ENCODE results near the gene CCDC188.
A peak's percentile ranks its signal among the peaks of the same experiment; 100 is the strongest.

CCDC188 gene

DNA sequence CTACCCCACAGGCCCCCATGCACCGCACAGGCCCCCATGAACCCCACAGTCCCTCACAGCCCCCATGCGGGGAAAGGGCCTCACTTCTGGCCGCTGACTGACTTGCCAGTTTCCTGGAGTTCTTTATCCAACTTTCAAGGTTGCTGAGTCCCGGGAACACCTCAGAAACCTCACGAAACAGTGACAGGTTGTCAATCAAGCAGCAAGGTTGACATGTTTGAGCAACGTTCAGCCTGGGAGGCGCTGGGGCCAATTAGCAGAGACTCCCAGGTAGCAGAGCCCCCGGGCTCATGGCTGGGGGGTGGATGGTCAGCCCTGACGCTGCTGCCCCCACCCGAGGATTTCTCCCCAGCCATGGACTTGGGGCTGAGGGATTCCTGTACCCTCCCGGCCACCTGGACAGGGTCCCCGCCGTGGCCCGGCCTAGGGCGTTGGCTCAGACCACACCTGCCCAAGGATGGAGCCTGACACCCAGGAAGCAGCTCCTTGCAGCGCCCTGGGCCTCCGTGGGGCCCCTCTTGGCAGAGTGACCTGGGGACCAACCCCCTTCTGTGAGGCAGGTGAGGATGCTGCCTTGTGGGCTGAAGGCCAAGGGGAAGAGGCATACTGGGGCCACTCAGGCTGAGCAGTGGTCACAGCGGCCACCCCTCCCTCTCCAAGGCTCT is 33.8 kb upstream of the CCDC188 start:
- no peak for DNase-seq (ENCODE audit: low spot score)

DNA sequence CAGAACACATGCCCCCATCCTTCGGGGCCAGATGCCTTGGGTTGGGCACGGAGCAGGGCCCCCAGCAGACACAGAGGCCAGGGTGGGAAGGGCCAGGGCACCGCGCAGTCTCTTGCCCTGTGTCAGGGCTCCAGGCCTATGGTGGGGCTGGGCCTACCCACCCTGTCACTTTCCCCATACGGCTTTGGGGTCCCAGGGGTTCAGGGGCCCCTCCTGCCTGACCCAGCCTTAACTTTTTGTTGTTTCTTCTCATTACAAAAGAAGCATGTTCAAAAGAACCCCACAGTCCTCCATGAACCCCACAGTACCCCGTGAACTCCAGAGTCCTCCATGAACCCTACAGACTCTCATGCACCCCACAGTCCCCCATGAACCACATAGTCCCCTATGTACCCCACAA is 33.0 kb upstream of the CCDC188 start:
- DNase-seq (ENCODE audit: low spot score), result no peak

DNA sequence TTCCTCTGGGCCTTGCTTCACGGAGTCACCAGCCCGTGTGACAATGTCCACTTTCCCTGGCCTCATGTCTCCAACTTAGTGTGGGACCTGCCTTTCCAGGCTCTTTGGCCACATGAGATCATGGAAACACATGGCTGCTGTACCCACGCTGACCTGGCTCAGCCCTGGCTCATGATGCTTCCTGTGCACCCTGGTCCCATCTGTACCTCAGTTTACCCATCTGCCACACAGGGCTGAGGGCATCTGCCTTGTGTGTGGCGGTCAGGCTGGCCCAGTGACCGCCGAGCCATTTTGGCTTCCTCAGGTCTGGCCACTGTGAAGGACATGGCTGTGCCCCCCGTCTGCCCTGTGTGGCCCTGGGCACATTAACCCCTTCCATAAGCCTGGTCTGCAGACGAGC is 32.2 kb upstream of the CCDC188 start:
- no peak for DNase-seq (ENCODE audit: low spot score)

DNA sequence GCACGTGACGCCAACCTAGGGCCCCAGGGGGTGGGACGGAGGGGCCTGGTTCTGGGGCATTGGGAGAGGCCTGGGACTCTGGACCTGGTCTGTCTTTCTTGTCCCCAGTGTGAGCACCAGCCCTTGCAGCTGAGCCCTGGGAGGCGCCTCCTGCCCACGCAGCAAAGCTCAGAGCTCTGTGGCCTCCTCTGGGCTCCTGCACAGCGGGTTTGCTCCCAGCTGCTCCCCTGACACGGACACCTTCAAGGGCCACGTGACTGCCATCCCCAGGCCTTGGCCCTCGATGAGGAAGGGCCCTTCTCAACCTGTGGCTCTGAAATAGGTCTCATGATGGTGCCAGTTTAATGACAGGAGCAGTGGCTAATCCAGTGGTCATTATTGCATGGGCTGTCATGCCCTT is 31.5 kb upstream of the CCDC188 start:
- no peak for DNase-seq (ENCODE audit: low spot score)

DNA sequence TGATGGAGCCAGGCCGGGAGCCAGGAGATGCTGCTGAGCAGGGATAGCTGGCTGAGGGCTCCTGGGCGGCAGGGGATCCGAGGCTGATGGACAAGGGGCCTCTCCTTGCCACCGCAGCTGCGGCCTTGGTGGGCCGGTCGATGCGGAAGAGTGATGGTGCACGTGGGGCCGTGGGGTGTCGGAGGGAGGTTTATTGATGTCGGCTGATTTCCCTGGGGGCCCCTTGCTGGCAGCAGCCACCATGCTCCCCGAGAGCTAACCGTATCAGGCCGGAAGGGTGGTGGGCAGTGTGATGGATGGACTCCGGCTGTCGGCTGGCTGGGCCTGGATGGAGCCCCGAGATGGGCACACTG is 31.0 kb upstream of the CCDC188 start:
- DNase-seq (ENCODE audit: low spot score), result no peak

DNA sequence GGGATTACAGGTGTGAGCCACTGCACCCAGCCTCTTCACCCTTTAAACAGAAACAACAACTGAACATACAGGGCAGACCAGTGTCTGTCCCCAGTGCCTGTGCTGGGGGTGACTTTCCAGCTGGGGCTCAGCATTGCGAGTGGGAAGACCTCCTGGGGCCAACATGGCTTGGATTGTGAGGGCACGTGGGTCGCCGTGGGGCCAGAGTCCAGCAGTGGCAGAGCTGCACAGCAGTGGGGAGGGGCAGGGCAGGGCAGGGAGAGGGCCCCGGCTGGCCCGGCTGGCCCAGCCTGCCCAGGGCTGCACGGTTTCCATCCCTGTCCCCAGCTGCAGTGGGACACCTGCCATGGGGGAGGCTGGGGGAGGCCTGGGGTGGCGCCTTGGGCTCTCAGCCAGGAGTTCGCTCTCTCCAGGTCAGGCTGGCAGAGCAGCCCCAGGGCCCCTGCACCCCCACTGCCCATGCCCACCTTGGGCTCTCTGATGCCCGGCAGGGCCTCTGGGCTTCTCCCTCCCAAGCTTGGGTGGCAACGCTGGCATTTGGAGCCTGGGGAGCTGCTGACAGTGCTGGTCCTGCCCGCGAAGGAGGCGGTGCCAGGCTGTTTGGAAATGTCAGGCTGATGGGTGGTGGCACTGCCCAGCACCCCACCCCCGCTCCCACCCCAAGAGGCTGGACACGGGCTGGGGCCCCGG is 30.5 kb upstream of the CCDC188 start:
- no peak for DNase-seq (ENCODE audit: low spot score)

DNA sequence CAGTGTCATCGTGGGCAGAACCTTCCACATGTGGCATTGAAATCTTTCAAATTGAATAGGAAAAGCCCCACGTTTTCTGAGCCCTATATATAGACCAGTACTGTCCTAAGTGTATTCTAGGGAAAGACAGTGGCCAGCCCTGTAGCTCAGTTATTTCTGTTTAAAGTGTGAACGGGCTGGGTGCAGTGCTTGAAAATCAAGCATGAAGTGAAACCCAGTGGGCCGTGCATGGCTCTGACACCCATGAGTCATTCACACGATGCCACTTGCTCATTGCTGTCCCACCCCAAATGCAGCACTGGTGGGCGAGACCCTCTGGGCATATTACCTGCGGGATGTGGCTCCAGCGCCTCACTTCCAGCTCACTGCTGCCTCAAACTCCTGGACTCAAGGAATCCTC is 29.8 kb upstream of the CCDC188 start:
- no peak for DNase-seq (ENCODE audit: low spot score)

DNA sequence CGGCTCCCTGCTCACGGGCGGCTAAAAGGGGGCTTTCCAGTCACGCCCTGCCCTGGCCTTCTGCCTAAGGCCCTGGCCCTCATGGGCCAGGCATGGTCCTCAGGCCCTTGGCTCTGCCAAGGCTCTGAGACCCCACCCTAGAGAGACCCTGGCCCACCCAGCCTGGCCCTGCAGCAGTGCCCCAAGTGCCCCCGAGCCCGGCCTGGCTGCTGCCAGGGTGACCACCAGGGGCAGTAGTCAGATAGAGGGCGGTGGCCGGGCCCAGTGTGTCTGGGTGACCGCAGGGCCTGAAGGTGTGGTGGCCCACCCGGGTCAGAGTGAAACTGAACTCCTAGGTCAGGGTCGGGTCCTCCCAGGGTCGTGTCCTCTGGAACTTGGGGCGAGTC is 29.4 kb upstream of the CCDC188 start:
- no peak for DNase-seq (ENCODE audit: low spot score)

DNA sequence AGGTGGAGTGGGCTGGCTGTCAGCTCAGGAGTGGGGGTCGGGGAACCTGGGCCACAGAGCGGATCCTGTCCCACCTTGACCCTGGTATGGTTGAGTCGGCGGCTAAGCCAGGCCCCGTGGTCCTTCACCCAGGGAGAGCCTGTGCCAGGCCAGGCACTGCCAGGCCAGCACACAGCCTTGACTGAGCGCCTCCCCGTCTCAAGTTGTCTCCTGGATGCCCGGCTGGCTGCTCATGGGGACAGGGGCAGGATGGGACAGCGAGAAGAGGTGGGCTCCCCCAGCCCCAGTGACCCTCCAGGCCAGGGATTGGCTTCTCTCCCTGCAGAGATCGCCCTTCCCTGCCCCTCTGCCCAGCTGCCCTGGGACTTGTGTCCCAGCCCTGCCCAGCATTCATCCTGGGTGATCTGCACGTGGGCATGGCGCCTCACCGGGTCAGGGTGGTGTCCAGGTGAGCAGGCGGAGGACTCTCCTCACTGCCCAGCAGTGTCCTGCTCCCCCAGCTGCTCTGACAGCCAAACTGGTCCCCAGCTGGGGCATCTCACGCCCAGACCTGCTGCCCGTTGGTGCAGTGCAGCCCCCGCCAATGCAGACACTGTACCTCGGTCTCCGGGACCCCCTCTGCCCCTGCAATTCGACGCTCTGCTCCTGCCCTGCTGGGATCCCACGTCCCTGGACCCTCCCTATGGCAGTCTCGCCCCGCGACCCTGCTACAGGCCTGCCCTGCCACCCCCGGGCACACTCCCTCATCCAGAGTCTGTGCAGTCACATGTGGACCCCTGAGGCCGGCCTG is 28.8 kb upstream of the CCDC188 start:
- no peak for DNase-seq (ENCODE audit: low spot score)

DNA sequence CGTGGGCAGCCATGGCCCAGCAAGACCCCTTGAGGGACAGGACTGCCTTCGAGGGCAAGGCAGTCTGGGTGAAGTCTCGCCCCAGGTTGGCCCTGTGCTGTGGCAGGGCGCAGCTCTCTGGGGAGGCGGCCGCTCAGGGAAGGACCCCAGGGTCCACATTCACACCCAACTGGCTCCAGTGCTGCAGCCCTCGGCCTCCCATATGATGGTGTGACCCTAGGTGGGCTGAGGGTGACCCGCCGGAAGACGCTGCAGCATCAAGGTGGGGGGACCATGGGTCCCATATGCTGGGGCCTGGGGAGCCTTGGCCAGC is 28.0 kb upstream of the CCDC188 start:
- no peak for DNase-seq (ENCODE audit: low spot score)

DNA sequence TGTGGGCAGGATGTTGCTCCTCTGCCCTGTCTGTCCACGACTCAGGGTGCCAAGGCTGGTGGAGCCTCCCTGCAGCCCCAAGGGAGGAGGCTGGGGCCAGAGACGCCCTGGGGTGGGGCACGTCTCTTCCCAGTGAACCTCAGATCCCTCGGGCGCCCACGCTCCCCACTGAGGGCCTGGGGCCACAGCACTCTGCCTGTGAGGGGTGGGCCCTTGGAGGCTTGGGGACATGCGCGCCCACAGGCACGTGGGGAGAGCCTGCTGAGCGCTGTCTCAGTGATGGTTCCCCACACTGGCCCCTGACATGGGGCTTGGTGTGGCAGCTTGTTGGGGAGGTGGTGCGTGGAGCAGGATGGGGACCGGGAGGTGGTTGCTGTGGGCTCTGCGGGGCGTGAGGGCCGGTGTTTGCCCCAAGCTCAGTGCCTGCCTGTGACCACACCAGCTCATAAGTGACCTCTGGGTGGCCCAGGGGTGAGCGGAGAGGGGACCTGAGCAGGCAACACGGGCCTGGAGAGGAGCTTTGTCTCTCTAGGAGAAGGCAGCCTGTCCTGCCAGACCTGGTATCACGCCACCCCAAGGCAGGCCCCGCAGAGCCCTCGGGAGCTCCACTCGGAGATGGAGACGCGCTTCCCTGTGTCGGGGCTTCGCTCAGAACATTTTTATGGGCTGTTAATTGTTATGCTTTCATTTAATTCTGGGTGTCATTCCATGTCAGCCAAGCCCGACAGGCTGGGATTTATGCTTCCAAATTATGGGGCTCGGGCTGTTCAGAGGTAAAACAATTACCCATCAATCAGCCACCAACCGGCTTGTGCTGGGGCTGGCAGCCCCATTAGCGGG is 27.4 kb upstream of the CCDC188 start:
- DNase-seq (ENCODE audit: low spot score), result no peak

DNA sequence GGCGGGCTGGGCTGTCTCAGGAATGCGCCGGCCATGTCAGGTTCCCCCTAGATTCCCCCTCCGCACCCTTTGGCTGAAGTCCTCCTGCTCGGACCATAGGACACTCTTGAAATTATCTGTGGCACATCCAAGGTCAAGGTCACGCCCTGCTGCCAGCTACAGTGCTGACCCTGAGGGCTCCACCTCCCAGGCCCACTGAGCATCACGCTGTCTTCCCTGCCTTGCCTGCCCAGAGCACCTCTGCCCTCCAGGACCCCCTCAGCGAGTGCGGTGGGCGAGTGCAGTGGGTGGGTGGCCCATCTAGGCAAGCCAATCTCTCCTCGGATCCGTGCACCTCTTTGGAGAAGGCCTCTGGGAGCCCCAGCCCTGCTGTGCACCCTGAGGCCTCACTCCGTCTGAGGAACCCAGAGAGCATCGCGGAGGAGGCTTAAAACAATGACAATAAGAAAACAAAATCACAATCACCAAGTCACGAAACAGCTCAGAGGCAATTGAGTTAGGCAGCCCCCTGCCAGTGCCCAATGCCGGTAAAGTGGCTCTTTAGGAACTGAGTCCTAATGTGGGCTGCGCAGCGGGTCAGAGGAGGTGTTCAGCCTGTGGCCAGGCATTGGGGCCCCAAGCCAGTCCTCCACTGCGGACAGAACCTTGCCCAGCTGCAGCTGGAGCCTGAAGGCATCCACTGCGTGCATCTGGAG is 26.5 kb upstream of the CCDC188 start:
- no peak for DNase-seq (ENCODE audit: low spot score)

DNA sequence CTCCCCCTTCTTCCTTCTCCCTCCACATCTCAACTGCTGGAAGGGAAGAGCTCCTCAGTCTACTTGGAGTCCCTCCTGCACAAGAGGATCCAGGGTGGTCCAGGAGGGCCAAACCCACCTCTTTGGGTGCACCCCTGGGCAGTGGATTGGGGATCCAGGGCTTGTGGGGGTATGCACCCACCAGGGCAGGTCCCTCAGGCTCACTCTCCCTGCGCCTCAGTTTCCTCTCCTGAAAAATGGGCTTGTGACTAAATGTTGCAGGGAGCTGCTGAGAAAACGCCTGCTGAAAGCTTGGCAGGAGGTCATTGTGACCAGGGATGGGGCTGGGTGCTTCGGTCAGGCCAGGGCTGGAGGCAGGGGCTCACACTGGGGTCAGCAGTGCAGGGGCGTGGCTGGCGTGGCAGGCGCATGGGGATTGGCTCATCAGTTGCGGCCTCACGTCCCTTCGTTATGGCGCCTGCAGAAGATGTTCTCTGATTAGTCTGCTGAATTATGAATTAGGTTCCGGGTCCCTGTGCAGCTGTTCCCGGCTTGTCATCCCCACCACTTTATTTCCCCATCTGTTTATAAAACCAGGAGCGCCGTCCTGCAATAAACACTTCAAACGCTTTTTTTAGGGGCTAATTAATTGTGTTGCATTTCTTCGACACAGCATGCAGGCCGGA is 25.7 kb upstream of the CCDC188 start:
- DNase-seq (ENCODE audit: low spot score), result no peak

DNA sequence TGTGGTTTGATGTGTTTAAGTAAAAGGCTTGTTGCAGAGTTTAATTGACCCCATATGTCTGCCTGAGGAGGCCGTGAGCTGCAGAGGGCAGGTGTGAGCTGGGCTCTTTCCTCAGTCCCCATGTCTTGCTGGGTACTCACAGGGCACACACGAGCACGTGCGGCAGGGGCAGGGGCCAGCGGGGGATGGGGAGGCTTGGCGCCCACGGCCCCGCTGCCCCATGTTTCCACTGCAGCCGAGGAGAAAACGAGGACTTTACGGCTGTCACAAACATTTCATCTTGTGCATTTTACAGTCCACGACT is 24.7 kb upstream of the CCDC188 start:
- DNase-seq (ENCODE audit: low spot score), result no peak

DNA sequence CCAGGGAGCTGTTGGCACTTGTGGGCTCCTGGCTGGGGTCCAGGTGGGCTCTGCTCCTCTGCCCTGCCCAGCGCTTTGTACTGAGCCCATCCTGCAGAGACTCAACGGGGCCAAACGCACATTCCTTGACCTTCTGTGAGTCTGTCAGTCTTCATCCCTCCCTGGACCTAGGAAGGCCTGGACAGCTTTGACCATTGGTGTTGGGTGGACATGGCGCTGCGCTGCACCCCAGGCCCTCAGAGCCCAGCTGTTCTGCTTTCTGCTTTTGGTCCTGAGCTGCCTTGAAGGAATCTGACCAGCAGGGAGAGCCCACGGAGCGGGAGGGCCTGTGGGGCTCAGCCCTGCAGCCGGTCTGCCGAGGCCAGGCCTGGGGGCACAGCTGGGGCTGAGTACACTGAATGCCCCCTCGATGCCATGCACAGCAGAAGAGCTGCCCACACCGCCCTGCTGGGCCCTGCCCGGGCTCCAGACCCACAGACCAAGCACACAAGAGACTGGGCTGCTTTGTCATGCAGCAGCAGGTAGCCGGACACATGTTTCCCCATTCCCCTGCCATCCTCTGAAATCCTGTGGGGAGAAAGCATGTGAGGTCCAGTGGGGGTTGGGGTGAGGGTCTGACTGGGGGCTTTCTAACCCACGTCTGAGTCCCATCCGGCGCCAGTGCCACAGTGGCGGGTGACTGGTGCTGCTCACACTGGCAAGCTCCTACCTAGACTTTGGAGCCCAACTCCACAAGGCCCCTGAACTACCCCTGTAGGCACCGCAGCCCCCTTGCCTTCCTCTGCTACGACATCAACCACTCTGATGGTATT is 24.1 kb upstream of the CCDC188 start:
- peak; percentile 57 for DNase-seq (ENCODE audit: low spot score)

DNA sequence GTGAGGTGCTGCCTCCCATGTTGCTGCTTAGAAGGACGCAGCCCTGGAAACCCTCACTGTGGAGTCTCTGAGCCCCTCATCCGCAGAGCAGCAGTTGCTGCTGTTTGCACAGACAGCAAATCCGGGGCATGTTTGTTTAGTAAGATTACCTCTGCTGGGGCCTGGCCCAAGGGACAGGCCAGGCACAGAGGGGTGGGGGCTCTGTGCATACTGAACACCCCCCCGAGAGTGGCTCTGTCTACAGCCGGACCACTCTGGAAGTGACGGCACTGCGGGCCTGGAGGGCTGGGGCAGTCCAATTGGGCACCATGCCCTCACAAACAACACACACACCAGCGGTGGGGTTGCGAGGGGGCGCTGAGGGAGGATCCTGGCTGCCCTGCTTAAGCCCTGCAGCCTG is 22.9 kb upstream of the CCDC188 start:
- DNase-seq (ENCODE audit: low spot score), result no peak

DNA sequence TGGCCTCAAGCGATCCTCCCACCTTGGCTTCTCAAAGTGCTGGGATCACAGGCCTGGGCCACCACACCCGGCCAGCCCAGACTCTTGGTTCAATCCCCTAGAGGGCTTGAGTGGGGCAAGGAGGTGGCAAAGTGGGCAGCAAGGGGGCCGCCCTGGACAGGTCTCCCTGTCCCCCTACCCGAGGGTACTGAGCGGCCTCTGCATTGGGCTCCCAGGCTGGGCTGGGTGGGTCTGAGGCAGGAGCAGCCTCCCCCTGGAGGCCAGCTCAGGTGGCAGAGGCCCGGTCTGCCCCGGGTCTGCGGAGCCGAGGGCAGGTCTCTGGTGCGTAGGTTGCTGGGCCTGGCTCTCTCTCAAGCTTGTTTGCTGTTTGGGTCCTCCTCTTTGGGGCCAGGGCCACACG is 22.4 kb upstream of the CCDC188 start:
- DNase-seq (ENCODE audit: low spot score), result no peak

DNA sequence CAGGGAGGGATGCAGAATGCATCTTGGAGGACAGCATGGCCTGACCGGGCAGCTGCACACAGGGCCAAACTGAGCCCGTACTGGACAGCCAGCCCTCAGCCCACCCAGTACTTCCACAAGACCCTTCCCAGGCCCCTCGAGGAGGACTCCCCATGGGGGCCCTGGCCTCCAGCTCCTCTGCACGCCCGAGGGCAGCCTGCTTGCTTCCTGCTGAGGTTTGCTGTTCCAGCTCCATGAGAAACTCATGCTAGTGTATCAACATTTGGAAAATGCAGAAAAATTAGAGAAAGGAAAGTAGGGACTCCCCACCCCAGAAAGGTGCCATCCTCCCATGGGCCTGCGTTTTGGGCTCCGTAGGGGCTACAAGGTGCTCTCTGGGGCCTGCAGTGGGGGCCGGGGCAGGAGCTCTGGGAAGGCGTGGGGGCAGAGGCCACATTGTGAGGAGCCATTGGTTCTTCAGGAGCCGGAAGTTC is 21.3 kb upstream of the CCDC188 start:
- no peak for DNase-seq (ENCODE audit: low spot score)

DNA sequence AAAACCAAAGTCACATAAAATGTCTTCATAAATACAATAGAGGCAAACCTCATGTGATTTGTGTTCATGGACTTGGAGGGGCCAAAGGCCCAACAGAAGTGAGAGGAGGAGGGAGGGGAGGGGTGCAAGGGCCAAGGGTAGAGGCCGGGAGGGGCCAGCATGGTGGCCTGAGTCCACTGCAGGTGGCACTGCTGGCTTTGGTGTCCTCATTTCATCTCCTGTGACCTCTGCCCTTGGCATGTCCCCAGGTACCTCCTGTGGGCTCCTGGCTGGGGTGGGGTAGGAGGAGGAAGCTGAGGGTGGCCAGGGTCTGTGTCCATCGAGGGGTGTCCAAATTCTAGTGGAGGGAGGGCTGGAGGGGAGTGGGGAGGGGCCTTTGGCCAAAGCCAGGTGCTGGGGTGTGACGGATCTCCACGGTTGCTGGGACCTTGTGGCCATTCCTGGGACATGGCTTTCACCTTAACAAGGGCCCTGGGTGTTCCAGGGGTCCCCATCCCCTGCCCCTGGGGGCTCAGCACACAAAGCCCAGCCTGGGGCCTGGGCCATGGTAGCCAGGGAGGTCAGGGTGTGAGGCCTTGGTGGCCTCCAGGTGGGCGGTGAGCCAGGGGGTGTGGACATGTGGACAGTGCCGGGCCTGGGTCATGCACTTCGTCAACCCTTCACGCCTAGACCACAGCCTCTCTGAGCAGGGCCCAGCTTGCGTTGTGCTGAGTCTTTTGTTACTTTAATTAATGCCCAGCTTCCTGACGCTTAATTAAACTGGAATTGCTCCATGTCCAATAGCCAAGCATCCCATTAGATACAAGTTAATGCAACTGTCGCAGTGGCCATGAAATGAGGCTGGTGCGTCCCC is 20.7 kb upstream of the CCDC188 start:
- DNase-seq (ENCODE audit: low spot score), result no peak

DNA sequence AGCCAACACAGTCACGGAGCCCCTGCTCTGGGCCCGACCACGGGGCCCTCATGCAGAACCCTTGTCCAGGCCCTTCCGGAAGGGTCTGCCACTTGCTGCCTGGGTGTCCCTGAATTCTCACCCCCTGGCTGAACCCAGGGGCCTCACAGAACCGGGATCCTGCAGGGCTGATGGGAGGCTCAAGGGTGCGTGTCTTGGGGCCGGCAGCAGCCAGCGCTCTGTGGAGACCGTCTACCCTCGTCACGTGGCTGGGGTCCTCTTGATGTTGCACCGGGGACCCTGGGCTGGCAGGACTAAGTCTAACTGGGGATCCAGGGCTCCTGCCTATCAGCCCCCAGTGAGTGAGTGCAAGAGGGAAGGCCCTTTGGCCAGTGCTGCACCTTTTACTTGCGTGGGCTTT is 19.3 kb upstream of the CCDC188 start:
- no peak for DNase-seq (ENCODE audit: low spot score)

All from hepatic stellate cell (primary cell).